GM23338 (cell line): Measurements from ENCODE around the gene PACS1. TPM values are rescaled to one million over a fixed set of nuclear protein-coding genes. Genes with fewer than 3 reads are reported as not detected.

ENCODE experiments used
- ATAC-seq: fragments of 200-7000 bp; cut with Tn5 transposase; 3 replicates; pipeline ENCODE4 v1.9.1; 2020
- DNase-seq: peaks from one replicate; pipeline ENCODE4 v3.0.0-alpha.2; 2015; ENCODE audit warnings: low spot score
- H2AFZ ChIP-seq: fragments of 200-600 bp; sonication (generic); 2 replicates; pipeline ENCODE4 v1.8.0; 2016; ENCODE audit warnings: antibody characterized with exemption, mild to moderate bottlenecking, moderate library complexity
- H3F3A ChIP-seq: fragments of 200-600 bp; sonication (generic); replicated peaks from 2 replicates; pipeline ENCODE4 v1.8.0; 2017; ENCODE audit warnings: antibody characterized with exemption, mixed run types, low read depth
- H3K27ac ChIP-seq: fragments of 200-600 bp; sonication (generic); 2 replicates; pipeline ENCODE4 v1.6.1; 2016; ENCODE audit warnings: low read depth
- H3K27me3 ChIP-seq: fragments of 200-600 bp; sonication (generic); 2 replicates; pipeline ENCODE4 v1.8.0; 2016; ENCODE audit warnings: mild to moderate bottlenecking, mixed run types, moderate library complexity; ENCODE audit not compliant: insufficient read depth
- H3K36me3 ChIP-seq: fragments of 200-600 bp; sonication (generic); 2 replicates; pipeline ENCODE4 v1.8.0; 2016; ENCODE audit warnings: mild to moderate bottlenecking; ENCODE audit not compliant: insufficient read depth
- H3K4me1 ChIP-seq: fragments of 200-600 bp; sonication (generic); 2 replicates; pipeline ENCODE4 v1.8.0; 2016; ENCODE audit warnings: mild to moderate bottlenecking, moderate library complexity; ENCODE audit not compliant: insufficient read depth
- H3K4me2 ChIP-seq: fragments of 200-600 bp; sonication (generic); 2 replicates; pipeline ENCODE4 v1.7.1; 2017; ENCODE audit warnings: mixed run types
- H3K4me3 ChIP-seq: fragments of 200-600 bp; sonication (generic); 2 replicates; pipeline ENCODE4 v1.6.1; 2016; ENCODE audit warnings: mixed run types
- H3K79me2 ChIP-seq: fragments of 200-600 bp; sonication (generic); replicated peaks from 2 replicates; pipeline ENCODE4 v1.8.0; 2017; ENCODE audit warnings: mild to moderate bottlenecking; ENCODE audit not compliant: insufficient read depth
- H3K9me2 ChIP-seq: fragments of 200-600 bp; sonication (generic); 2 replicates; pipeline ENCODE4 v1.8.0; 2017; ENCODE audit not compliant: insufficient read depth
- H4K20me1 ChIP-seq: fragments of 200-600 bp; sonication (generic); replicated peaks from 2 replicates; pipeline ENCODE4 v1.8.0; 2017; ENCODE audit warnings: mild to moderate bottlenecking; ENCODE audit not compliant: insufficient read depth
- H3K27ac Mint-ChIP-seq: 2 replicates; pipeline ENCODE4 v1.8.0; 2020; ENCODE audit warnings: inconsistent platforms, mild to moderate bottlenecking, moderate library complexity, mixed read lengths
- H3K27me3 Mint-ChIP-seq: 3 replicates; pipeline ENCODE4 v1.8.0; 2022; ENCODE audit warnings: low read depth, mild to moderate bottlenecking, moderate library complexity, mixed read lengths, inconsistent platforms; ENCODE audit not compliant: insufficient read depth, poor library complexity
- H3K36me3 Mint-ChIP-seq: 3 replicates; pipeline ENCODE4 v1.8.0; 2021; ENCODE audit warnings: low read depth, mild to moderate bottlenecking, inconsistent platforms, moderate library complexity, mixed read lengths
- H3K4me1 Mint-ChIP-seq: 3 replicates; pipeline ENCODE4 v1.8.0; 2020; ENCODE audit warnings: mild to moderate bottlenecking, inconsistent platforms, mixed read lengths
- H3K4me3 Mint-ChIP-seq: 3 replicates; pipeline ENCODE4 v1.8.0; 2021; ENCODE audit warnings: moderate library complexity, mild to moderate bottlenecking, inconsistent platforms, mixed read lengths
- H3K9me3 Mint-ChIP-seq: 3 replicates; pipeline ENCODE4 v1.8.0; 2020; ENCODE audit warnings: moderate library complexity, mild to moderate bottlenecking, inconsistent platforms, mixed read lengths
- CTCF ChIP-seq, 2 experiments: fragments of 200-600 bp in 1 of 2; sonication (generic) in 1 of 2; conservative IDR thresholded peaks; 2 replicates each; pipeline versions ENCODE4 v1.5.1 to v1.6.1; 2016 to 2017; ENCODE audit warnings: antibody characterized with exemption in 2 of 2, low read depth in 2 of 2, mild to moderate bottlenecking in 2 of 2, moderate library complexity in 1 of 2
- EZH2 ChIP-seq: fragments of 200-600 bp; sonication (generic); IDR thresholded peaks from one replicate; pipeline ENCODE4 v1.8.0; 2017; ENCODE audit warnings: antibody characterized with exemption, mild to moderate bottlenecking, low read depth; ENCODE audit not compliant: unreplicated experiment
- EZH2phosphoT487 ChIP-seq: fragments of 200-600 bp; sonication (generic); IDR thresholded peaks from one replicate; pipeline ENCODE4 v1.8.1; 2018; ENCODE audit warnings: antibody characterized with exemption; ENCODE audit not compliant: unreplicated experiment
- NANOG ChIP-seq: IDR thresholded peaks from 2 replicates; pipeline ENCODE4 v1.6.1; 2016; ENCODE audit warnings: antibody characterized with exemption, borderline replicate concordance
- POLR2AphosphoS5 ChIP-seq: IDR thresholded peaks from 2 replicates; pipeline ENCODE4 v1.6.1; 2016; ENCODE audit warnings: antibody characterized with exemption, low read depth
- REST ChIP-seq: IDR thresholded peaks from one replicate; pipeline ENCODE4 v1.6.1; 2018; ENCODE audit warnings: antibody characterized with exemption; ENCODE audit not compliant: unreplicated experiment
- ZNF331 ChIP-seq: fragments of 250-450 bp; sonication (Bioruptor Pico); IDR thresholded peaks from 2 replicates; pipeline ENCODE4 v1.5.0; 2020; ENCODE audit warnings: low read depth, mild to moderate bottlenecking, moderate library complexity
- polyA plus RNA-seq: library from polyadenylated mRNA; unstranded; fragments of >200 nt; fragmentation: Nextera tagmentation; extraction: Ambion mirVana; gene quantifications from 2 replicates; pipeline ENCODE4 v1.2.1, GENCODE V29; 2016
- total RNA-seq: library from RNA; depleted of rRNA; stranded (reverse); fragments of >200 nt; shearing (Covaris generic); gene quantifications from 2 replicates; pipeline ENCODE4 v1.2.3, GENCODE V29; 2014
- TF ChIP-seq, protein P1 (sequence below): IDR thresholded peaks from 2 replicates; pipeline ENCODE4 v1.6.1; 2016; ENCODE audit warnings: antibody characterized with exemption

PACS1 gene
- total and polyA plus RNA-seq, 2 experiments from 2014 or later, result 8.0 to 37.5 TPM

GRCh38 chr11:66280428-66280827 lies 210.4 kb downstream of the PACS1 start:
- no peak overlapping the region for H2AFZ ChIP-seq
- DNase-seq, result peak; percentile 15
- no peak overlapping the region for H3K4me3 ChIP-seq
- no peaks in the 10 kb centered on the region; the same call in none of the 2 replicates for H4K20me1 ChIP-seq
- Mint-ChIP-seq H3K36me3 (no peaks in the 10 kb centered on the region; the same call in 1 of the 3 replicates), H3K4me1 (peaks cover 32% of the 10 kb centered on the region), H3K27me3 (peaks cover 26% of the 10 kb centered on the region), H3K4me3 (no peak overlapping the region), H3K9me3 (no peaks in the 10 kb centered on the region), H3K27ac (no peak overlapping the region)
- no peak overlapping the region for H3K4me2 ChIP-seq
- no peaks in the 10 kb centered on the region for H3K79me2 ChIP-seq
- TF ChIP-seq REST (no peak), CTCF (conservative IDR thresholded peaks at IDR 0.05; ENCODE audit: low read depth in 2 of 2) (no peak), EZH2phosphoT487 (no peak)
- no peak for ATAC-seq
- H3F3A ChIP-seq, result 0 out of 2 replicates have a peak, but pooled peaks cover 11% of the 10 kb centered on the region
- no peaks in the 10 kb centered on the region for H3K27me3 ChIP-seq
- H3K27ac ChIP-seq, result no peak overlapping the region
- H3K9me2 ChIP-seq, result no peaks in the 10 kb centered on the region
- H3K36me3 ChIP-seq, result no peaks in the 10 kb centered on the region
- peaks cover 9% of the 10 kb centered on the region for H3K4me1 ChIP-seq

GRCh38 chr11:66281001-66281400 lies 210.9 kb downstream of the PACS1 start:
- Histone ChIP-seq H3K9me2 (no peaks in the 10 kb centered on the region), H4K20me1 (no peaks in the 10 kb centered on the region; the same call in none of the 2 replicates), H3K4me3 (no peak overlapping the region), H3K27me3 (no peaks in the 10 kb centered on the region), H3F3A (0 out of 2 replicates have a peak, but pooled peaks cover 11% of the 10 kb centered on the region), H3K4me1 (peaks cover 9% of the 10 kb centered on the region), H3K79me2 (no peaks in the 10 kb centered on the region), H3K4me2 (no peak overlapping the region), H3K36me3 (no peaks in the 10 kb centered on the region), H2AFZ (no peak overlapping the region), H3K27ac (no peak overlapping the region)
- Mint-ChIP-seq H3K27ac (no peak overlapping the region), H3K4me3 (peak overlapping the region; percentile 13; the same call in 1 of the 3 replicates), H3K27me3 (peaks cover 25% of the 10 kb centered on the region), H3K9me3 (no peaks in the 10 kb centered on the region), H3K36me3 (no peaks in the 10 kb centered on the region; the same call in 1 of the 3 replicates), H3K4me1 (peaks cover 32% of the 10 kb centered on the region)
- ATAC-seq (no peak), DNase-seq (peak; percentile 34)
- no peak for TF ChIP-seq NANOG
- TF ChIP-seq EZH2, result no peak
- TF ChIP-seq, protein P1, sequence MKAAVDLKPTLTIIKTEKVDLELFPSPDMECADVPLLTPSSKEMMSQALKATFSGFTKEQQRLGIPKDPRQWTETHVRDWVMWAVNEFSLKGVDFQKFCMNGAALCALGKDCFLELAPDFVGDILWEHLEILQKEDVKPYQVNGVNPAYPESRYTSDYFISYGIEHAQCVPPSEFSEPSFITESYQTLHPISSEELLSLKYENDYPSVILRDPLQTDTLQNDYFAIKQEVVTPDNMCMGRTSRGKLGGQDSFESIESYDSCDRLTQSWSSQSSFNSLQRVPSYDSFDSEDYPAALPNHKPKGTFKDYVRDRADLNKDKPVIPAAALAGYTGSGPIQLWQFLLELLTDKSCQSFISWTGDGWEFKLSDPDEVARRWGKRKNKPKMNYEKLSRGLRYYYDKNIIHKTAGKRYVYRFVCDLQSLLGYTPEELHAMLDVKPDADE, result no peak
- no peak for TF ChIP-seq CTCF (conservative IDR thresholded peaks at IDR 0.05; ENCODE audit: low read depth in 2 of 2)
- TF ChIP-seq REST, result no peak
- no peak for TF ChIP-seq ZNF331 (CRISPR knock-in tag)
- no peak for TF ChIP-seq POLR2AphosphoS5
